Measurements from ENCODE around the gene PNMA8C.

- no peak for TF ChIP-seq POLR2A (IDR thresholded peaks at IDR 0.05)
- TF ChIP-seq, protein P1, sequence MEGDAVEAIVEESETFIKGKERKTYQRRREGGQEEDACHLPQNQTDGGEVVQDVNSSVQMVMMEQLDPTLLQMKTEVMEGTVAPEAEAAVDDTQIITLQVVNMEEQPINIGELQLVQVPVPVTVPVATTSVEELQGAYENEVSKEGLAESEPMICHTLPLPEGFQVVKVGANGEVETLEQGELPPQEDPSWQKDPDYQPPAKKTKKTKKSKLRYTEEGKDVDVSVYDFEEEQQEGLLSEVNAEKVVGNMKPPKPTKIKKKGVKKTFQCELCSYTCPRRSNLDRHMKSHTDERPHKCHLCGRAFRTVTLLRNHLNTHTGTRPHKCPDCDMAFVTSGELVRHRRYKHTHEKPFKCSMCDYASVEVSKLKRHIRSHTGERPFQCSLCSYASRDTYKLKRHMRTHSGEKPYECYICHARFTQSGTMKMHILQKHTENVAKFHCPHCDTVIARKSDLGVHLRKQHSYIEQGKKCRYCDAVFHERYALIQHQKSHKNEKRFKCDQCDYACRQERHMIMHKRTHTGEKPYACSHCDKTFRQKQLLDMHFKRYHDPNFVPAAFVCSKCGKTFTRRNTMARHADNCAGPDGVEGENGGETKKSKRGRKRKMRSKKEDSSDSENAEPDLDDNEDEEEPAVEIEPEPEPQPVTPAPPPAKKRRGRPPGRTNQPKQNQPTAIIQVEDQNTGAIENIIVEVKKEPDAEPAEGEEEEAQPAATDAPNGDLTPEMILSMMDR (IDR thresholded peaks at IDR 0.05), result no peak
- TF ChIP-seq POLR2AphosphoS5 (IDR thresholded peaks at IDR 0.05), result no peak
Observed at GRCh38 chr19:46431824-46432223, 3.1 kb upstream of the PNMA8C start.

All from breast epithelium (tissue), 3 donors.